CD4-positive, alpha-beta T cell (primary cell): Measurements from ENCODE around the gene NRXN3. TPM values are rescaled to one million over a fixed set of nuclear protein-coding genes. Genes with fewer than 3 reads are reported as not detected.

Experiments used
- ATAC-seq: fragments of 200-7000 bp; cut with Tn5 transposase; one replicate; pipeline ENCODE4 v1.10.0; 2022; ENCODE audit warnings: mild to moderate bottlenecking; ENCODE audit not compliant: poor library complexity
- CTCF ChIA-PET: fragments of 350-600 bp; sonication (Branson Sonifier 250); formaldehyde crosslinking; loops from one replicate; lab custom pipeline; 2021; ENCODE audit warnings: antibody characterized with exemption, inconsistent platforms; lab: Charles Lee
- POLR2A ChIA-PET: fragments of 350-600 bp; sonication (Branson Sonifier 250); formaldehyde crosslinking; loops from one replicate; lab custom pipeline; 2021; ENCODE audit warnings: antibody characterized with exemption, inconsistent platforms; lab: Charles Lee
- DNase-seq, 14 experiments: peaks; one replicate each; pipeline ENCODE4 v3.0.0-alpha.2; 2013 to 2020; ENCODE audit warnings: mixed read lengths in 2 of 14
- H3K27ac ChIP-seq, 2 donors: one replicate each; pipeline versions ENCODE4 v1.5.1 to v1.7.0; 2013; ENCODE audit warnings: low read length in 2 of 2, low read depth in 1 of 2, mild to moderate bottlenecking in 1 of 2
- H3K27me3 ChIP-seq, 2 experiments: 1 replicate in 1 of 2; 2 replicates in 1 of 2; pipeline versions ENCODE4 v1.6.1 to v1.7.0; 2013; ENCODE audit warnings: low read length in 2 of 2, control low read depth in 1 of 2, mild to moderate bottlenecking in 1 of 2, moderate library complexity in 1 of 2; ENCODE audit not compliant: insufficient read depth in 2 of 2, control insufficient read depth in 1 of 2
- H3K36me3 ChIP-seq: one replicate; pipeline ENCODE4 v1.6.1; 2013; ENCODE audit warnings: low read length, control low read depth; ENCODE audit not compliant: insufficient read depth
- H3K4me1 ChIP-seq: one replicate; pipeline ENCODE4 v1.6.1; 2013; ENCODE audit warnings: low read length, control low read depth; ENCODE audit not compliant: insufficient read depth
- H3K4me3 ChIP-seq: one replicate; pipeline ENCODE4 v1.5.1; 2013; ENCODE audit warnings: mild to moderate bottlenecking, low read length, moderate library complexity
- H3K9me3 ChIP-seq, 2 experiments: 1 replicate in 1 of 2; 2 replicates in 1 of 2; pipeline versions ENCODE4 v1.6.1 to v1.7.0; 2013; ENCODE audit warnings: low read length in 2 of 2, mild to moderate bottlenecking in 2 of 2, control low read depth in 1 of 2, moderate library complexity in 1 of 2; ENCODE audit not compliant: control insufficient read depth in 1 of 2, insufficient read depth in 1 of 2
- H3K27ac Mint-ChIP-seq: one replicate; pipeline ENCODE4 v1.8.0; 2020; ENCODE audit warnings: mixed read lengths
- H3K27me3 Mint-ChIP-seq: one replicate; pipeline ENCODE4 v1.8.0; 2021; ENCODE audit warnings: mixed read lengths
- H3K36me3 Mint-ChIP-seq: one replicate; pipeline ENCODE4 v1.8.0; 2021; ENCODE audit warnings: low read depth, mixed read lengths
- H3K4me1 Mint-ChIP-seq: one replicate; pipeline ENCODE4 v1.8.0; 2021; ENCODE audit warnings: low read depth, mixed read lengths
- H3K4me3 Mint-ChIP-seq: one replicate; pipeline ENCODE4 v1.8.0; 2020; ENCODE audit warnings: mild to moderate bottlenecking, mixed read lengths
- H3K9me3 Mint-ChIP-seq: one replicate; pipeline ENCODE4 v1.8.0; 2020; ENCODE audit warnings: mixed read lengths
- intact Hi-C, 2 experiments: fragments of 100-400 bp; cut with DNase I in 1 of 2; cut with micrococcal nuclease in 1 of 2; formaldehyde crosslinking; loops; one replicate each; pipeline versions ENCODE4 v1.15.1 to v1.9.0; 2023 to 2025; cut with DNase I, micrococcal nuclease
- total RNA-seq, 174 experiments: library from RNA in 2 of 174; stranded (reverse) in 2 of 174; gene quantifications; one replicate each; pipeline ENCODE4 v1.2.3 and lab custom pipeline; 2021 to 2026
- TF ChIP-seq, protein P1 (sequence below): fragments of 200-600 bp; IDR thresholded peaks from one replicate; pipeline ENCODE4 v1.8.0; 2022; ENCODE audit warnings: antibody characterized with exemption, mild to moderate bottlenecking

The NRXN3 gene
- total RNA-seq, 2 experiments from 2014 or later: not detected

DNA sequence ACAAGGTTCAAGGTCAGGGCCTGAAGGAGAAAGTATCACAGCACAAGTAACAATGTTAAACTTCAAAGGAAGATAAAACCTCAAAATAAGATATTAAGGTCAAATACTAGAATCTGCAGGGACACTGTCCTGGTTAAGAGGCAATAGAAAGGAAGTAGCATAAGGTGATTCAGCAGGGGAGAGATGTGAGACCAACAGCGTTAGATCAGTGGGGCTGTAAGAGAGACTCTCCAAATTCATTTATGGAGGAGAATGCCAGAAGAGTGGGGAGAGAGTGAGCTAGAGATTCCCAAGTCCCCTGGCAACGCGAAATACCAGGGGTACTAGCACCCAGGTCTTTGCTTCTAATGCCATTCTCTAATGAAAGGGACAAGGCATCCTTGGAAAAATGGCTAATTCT is 1430.2 kb downstream of the NRXN3 start:
- Mint-ChIP-seq H3K9me3 (peaks cover 3% of the 10 kb centered on the region), H3K27ac (no peak overlapping the region), H3K4me1 (no peaks in the 10 kb centered on the region), H3K36me3 (no peaks in the 10 kb centered on the region), H3K4me3 (no peak overlapping the region), H3K27me3 (no peaks in the 10 kb centered on the region)
- POLR2A ChIA-PET: no interaction called here
- H3K27ac ChIP-seq: no peak overlapping the region
- no peaks in the 10 kb centered on the region for H3K4me1 ChIP-seq
- CTCF ChIA-PET: no interaction called here
- H3K27me3 ChIP-seq: no peaks in the 10 kb centered on the region
- H3K9me3 ChIP-seq: no peaks in the 10 kb centered on the region
- intact Hi-C loops: no loop called here
- H3K4me3 ChIP-seq: no peak overlapping the region
- ATAC-seq (no peak), DNase-seq (no peak)
- TF ChIP-seq, protein P1, sequence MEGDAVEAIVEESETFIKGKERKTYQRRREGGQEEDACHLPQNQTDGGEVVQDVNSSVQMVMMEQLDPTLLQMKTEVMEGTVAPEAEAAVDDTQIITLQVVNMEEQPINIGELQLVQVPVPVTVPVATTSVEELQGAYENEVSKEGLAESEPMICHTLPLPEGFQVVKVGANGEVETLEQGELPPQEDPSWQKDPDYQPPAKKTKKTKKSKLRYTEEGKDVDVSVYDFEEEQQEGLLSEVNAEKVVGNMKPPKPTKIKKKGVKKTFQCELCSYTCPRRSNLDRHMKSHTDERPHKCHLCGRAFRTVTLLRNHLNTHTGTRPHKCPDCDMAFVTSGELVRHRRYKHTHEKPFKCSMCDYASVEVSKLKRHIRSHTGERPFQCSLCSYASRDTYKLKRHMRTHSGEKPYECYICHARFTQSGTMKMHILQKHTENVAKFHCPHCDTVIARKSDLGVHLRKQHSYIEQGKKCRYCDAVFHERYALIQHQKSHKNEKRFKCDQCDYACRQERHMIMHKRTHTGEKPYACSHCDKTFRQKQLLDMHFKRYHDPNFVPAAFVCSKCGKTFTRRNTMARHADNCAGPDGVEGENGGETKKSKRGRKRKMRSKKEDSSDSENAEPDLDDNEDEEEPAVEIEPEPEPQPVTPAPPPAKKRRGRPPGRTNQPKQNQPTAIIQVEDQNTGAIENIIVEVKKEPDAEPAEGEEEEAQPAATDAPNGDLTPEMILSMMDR: no peak
- no peaks in the 10 kb centered on the region for H3K36me3 ChIP-seq

DNA sequence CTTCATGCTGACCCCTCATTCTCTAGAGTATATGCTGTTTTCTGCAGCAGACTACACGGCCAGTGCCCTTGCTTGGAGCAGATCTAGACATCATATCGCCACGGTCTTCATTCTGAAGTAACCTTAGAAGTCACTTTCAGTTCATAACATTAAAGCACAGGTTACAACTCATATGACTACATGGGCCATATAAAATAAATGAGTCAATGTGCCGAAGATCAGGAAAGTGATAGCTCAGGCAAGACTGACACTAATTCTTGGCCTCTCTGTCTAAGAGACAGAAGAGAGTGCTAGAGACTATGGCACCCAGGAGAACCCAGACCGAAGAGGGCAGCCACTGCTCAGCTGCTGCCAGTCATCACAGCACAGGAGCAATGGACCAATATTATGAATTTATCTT is 1431.4 kb downstream of the NRXN3 start:
- H3K27ac Mint-ChIP-seq: no peak overlapping the region
- no peaks in the 10 kb centered on the region for H3K27me3 ChIP-seq
- no peak overlapping the region for H3K4me3 ChIP-seq
- ChIA-PET CTCF (no interaction called here), POLR2A (no interaction called here)
- H3K36me3 ChIP-seq: no peaks in the 10 kb centered on the region
- intact Hi-C loops: loop anchor here in 1 of 2 experiments (1.0 kb wide), 1 partner anchor 74 kb away; no protein-coding TSS in a partner anchor
- peaks cover 3% of the 10 kb centered on the region for H3K9me3 Mint-ChIP-seq
- no peaks in the 10 kb centered on the region for H3K27me3 Mint-ChIP-seq
- no peak for ATAC-seq
- no peaks in the 10 kb centered on the region for H3K36me3 Mint-ChIP-seq
- no peaks in the 10 kb centered on the region for H3K9me3 ChIP-seq
- TF ChIP-seq, protein P1: no peak
- no peak overlapping the region for H3K4me3 Mint-ChIP-seq
- H3K4me1 ChIP-seq: no peaks in the 10 kb centered on the region
- DNase-seq: no peak
- no peak overlapping the region for H3K27ac ChIP-seq
- H3K4me1 Mint-ChIP-seq: no peaks in the 10 kb centered on the region

DNA sequence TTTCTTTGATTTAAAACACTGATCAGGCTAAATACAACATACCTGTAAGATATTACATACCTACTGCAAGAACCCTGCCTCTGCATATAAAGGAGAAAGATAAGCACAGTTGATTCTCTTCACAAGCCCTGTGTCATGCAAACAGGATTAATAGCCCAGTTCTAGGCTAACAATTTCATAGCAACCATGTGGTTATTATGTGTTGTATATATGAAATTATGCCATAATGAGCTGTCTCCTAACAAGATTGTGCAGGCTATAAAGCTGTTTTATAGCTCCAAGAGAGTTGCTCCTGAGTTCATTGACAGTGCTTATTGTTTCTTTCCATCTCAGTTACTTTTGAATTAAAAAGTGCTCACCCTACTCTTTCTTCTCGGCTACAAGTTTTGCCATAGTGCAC is 1431.9 kb downstream of the NRXN3 start:
- no peak overlapping the region for H3K27ac Mint-ChIP-seq
- ChIA-PET CTCF (no interaction called here), POLR2A (no interaction called here)
- H3K27ac ChIP-seq: no peak overlapping the region
- H3K4me1 ChIP-seq: no peaks in the 10 kb centered on the region
- TF ChIP-seq, protein P1: no peak
- no peaks in the 10 kb centered on the region for H3K36me3 Mint-ChIP-seq
- no peak overlapping the region for H3K4me3 ChIP-seq
- H3K9me3 ChIP-seq: no peaks in the 10 kb centered on the region
- no peaks in the 10 kb centered on the region for H3K27me3 Mint-ChIP-seq
- peaks cover 3% of the 10 kb centered on the region for H3K9me3 Mint-ChIP-seq
- H3K27me3 ChIP-seq: no peaks in the 10 kb centered on the region
- intact Hi-C loops: no loop called here
- no peak overlapping the region for H3K4me3 Mint-ChIP-seq
- H3K36me3 ChIP-seq: no peaks in the 10 kb centered on the region
- no peak for ATAC-seq
- no peaks in the 10 kb centered on the region for H3K4me1 Mint-ChIP-seq
- DNase-seq: no peak
